AG04449 (cell line): ENCODE data around the gene CARHSP1.

Experiments
- CTCF ChIA-PET: fragments of 350-600 bp; formaldehyde crosslinking; extraction: SDS; loops from one replicate; lab custom pipeline; 2021; ENCODE audit warnings: antibody characterized with exemption; lab: Yijun Ruan, JAX
- POLR2A ChIA-PET: fragments of 400-600, 350-600 bp; formaldehyde crosslinking; extraction: SDS; loops from one replicate; lab custom pipeline; 2020; ENCODE audit warnings: antibody characterized with exemption, inconsistent platforms; lab: Yijun Ruan, JAX
- DNase-seq: peaks from one replicate; pipeline ENCODE4 v3.0.0-alpha.2; 2010; ENCODE audit warnings: low read depth, low spot score
- H3K4me3 ChIP-seq: 2 replicates; pipeline ENCODE4 v1.5.1; 2011; ENCODE audit warnings: low read depth, mild to moderate bottlenecking, control low read depth, low read length
- TF ChIP-seq, protein P1 (sequence below): IDR thresholded peaks from one replicate; pipeline ENCODE4 v1.5.1; 2011; ENCODE audit warnings: mild to moderate bottlenecking, moderate library complexity, low read length, control low read depth, inconsistent platforms; ENCODE audit not compliant: insufficient read depth; ENCODE audit errors: missing control alignments

The CARHSP1 gene

DNA sequence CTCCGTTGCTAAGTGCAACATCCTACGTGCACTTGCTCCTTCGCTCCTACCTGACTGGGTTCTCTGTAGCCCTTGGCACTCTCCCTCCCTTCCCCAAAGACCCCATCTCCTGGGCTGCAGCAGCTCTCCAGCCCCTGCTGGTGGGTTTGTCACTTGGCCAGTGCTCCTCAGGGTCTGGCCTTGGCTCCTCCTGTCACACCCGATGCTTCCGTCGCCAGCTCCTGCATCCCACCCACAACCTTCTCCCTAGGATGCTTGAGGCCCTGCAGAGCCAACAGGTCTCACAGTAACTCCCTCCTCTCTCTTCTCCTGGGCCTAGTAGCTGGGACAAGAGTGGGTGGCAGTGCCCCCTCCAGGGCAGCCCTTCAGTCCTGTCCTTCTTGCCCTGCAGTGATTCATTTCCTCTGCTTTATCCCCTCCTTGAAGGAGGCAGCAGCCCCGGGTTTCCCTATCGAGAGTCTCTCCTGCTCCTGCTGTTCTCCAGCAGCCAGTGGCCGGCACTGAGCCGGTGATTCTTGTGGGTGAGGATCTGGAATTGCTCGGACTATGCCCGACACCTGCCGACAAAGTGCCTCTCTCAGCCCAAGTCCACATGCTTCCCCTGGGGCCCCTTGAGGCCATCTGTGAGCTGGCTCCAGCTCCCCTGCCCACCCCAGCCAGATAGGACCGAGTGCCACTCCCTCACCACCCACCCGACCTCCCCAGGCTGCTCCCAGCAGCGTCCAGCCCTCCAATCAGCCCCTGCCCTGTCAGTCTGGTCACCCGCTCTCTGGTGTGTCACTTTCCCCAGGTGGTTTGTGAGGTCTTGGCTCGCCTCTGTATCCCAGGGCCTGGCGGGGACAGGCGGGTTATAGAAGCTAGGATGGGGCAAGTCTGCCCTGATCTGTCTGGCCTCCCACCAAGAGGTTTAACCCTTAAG lies 17.1 kb upstream of the CARHSP1 start:
- ChIA-PET POLR2A (no interaction called here), CTCF (interaction anchor here (1.1 to 8.9 kb wide), 5 partner anchors 18 to 318 kb away, joined by 3 to 44 read pairs (median 3); no protein-coding TSS in a partner anchor)
- no peak for DNase-seq
- no peak overlapping the region for H3K4me3 ChIP-seq
- TF ChIP-seq, protein P1, sequence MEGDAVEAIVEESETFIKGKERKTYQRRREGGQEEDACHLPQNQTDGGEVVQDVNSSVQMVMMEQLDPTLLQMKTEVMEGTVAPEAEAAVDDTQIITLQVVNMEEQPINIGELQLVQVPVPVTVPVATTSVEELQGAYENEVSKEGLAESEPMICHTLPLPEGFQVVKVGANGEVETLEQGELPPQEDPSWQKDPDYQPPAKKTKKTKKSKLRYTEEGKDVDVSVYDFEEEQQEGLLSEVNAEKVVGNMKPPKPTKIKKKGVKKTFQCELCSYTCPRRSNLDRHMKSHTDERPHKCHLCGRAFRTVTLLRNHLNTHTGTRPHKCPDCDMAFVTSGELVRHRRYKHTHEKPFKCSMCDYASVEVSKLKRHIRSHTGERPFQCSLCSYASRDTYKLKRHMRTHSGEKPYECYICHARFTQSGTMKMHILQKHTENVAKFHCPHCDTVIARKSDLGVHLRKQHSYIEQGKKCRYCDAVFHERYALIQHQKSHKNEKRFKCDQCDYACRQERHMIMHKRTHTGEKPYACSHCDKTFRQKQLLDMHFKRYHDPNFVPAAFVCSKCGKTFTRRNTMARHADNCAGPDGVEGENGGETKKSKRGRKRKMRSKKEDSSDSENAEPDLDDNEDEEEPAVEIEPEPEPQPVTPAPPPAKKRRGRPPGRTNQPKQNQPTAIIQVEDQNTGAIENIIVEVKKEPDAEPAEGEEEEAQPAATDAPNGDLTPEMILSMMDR = peak; percentile 6

DNA sequence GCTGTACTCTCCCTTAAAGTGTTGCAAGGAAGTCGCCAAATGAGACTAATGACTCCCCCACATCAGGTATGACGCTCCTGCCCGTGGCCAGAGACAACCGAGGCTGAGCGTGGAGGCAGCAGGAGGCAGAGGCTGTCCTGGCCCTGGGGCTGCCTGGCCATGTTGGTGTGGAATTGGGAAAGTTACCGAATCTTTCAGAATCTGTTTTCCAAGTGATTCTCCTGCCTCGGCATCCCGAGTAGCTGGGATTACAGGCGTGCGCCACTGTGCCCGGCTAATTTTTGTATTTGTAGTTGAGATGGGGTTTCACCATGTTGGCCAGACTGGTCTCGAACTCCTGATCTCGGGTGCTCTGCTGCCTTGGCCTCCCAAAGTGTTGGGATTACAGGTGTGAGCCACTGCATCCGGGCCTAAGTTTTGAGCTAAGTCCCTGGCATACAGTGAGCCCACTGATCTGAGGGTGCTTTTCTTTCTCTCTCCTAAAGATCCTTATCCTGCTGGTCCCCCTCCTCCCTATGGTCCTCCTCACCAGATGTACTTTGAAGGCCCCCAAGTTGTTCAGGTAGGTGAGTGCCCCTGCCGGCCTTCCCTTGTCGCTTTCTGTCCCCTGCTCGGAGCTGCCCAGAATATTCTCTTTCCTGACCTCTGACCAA lies 14.0 kb upstream of the CARHSP1 start:
- ChIA-PET POLR2A (interaction anchor here (0.6 kb wide), 1 partner anchor 195 kb away, joined by 4 read pairs; no protein-coding TSS in a partner anchor), CTCF (interaction anchor here (1.1 to 8.9 kb wide), 7 partner anchors 9 to 316 kb away, joined by 3 to 132 read pairs (median 6); no protein-coding TSS in a partner anchor)
- no peak overlapping the region for H3K4me3 ChIP-seq
- TF ChIP-seq, protein P1 = no peak
- no peak for DNase-seq

DNA sequence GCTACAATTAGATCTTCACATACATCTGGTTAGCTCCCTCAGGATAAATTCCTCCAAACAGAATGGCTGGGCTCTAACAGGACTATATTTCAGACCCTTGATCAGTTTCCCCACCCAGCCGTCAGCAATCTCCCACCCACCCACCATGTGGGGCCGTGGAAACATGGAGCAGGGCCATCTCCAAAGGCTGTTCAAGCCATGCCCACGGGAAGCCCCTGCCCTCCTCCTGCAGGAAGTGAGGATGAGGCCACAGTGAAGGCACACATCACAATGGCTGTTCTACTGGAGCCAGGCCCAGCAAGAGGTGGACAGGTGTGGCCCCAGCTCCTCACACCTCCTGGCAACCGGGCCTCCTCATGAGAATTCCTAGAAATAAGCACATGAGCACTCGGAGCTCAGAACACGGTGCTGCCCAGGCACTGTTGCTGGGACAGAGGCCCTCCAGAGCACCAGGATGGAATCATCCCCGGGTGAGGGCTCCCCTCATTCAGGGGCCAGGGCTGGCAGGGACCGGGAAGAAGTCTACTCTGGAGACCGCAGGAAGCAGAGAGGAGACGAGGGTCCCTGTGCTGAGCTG lies 13.3 kb upstream of the CARHSP1 start, which contains the start of gene LITAFD:
Gene LITAFD, plus strand, starts transcription at position 311 of the 577 bp plus-strand sequence. CDS start 2,005 bp downstream, outside the sequence.
- no peak within 1 kb of the TSS for H3K4me3 ChIP-seq
- DNase-seq = no peak
- TF ChIP-seq, protein P1 = no peak
- ChIA-PET POLR2A (no interaction called here), CTCF (interaction anchor here (1.1 to 8.9 kb wide), 12 partner anchors 9 to 315 kb away, joined by 3 to 132 read pairs (median 24); partner anchors contain the start of gene CARHSP1)

DNA sequence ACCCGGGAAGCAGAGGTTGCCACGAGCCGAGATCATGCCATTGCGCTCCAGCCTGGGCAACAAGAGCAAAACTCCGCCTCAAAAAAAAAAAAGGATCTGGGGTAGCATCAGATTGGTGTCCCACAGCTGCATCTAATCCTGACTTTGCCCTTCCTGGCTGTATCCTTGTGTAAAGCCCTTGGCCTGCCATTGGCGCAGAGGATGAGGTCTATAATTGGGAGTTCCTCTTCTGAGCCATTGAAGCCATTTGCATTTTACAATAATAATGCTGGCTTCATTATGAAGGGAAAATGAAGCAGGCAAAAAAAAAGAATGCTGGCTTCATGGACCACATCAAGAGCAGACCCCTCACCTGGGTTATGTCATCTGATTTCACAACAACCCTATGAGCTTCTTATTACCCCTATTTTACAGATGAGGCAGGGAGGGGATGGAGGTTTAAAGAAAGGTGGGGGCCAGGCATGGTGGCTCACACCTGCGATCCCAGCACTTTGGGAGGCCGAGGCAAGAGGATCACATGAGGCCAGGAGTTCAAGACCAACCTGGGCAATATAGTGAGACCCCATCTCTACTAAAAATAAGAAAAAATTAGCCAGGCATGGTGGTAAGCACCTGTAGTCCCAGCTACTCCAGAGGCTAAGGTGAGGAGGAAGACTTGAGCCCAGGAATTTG lies 12.2 kb upstream of the CARHSP1 start:
- CTCF ChIA-PET = interaction anchor here (0.6 to 8.9 kb wide), 39 partner anchors 8 to 312 kb away, joined by 3 to 132 read pairs (median 7); partner anchors contain the start of genes CARHSP1, PMM2 and TMEM186
- no peak for DNase-seq
- H3K4me3 ChIP-seq = no peak overlapping the region
- POLR2A ChIA-PET = interaction anchor here (0.6 kb wide), 1 partner anchor 556 kb away, joined by 3 read pairs; no protein-coding TSS in a partner anchor
- TF ChIP-seq, protein P1 = no peak

DNA sequence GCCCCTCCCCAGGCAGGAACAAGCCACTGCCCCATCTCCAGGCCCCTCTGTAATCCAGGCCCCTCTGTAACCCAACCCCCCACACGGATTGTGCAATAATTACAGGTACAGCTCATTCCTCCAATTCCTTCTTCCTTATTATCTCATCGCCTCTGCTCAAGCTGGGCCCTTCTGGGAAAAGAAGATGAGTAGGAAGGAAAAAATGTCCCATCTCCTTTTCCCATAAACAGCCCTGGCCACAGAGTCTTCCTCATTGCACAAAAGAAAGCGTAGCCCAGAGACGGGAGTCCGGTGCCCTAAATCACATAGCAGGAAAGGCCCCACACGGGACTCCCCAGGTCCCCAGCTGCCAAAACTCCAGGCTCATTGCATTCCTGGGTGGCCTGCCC lies 9.7 kb upstream of the CARHSP1 start:
- TF ChIP-seq, protein P1 = no peak
- no peak overlapping the region for H3K4me3 ChIP-seq
- POLR2A ChIA-PET = interaction anchor here (0.7 to 1.2 kb wide), 3 partner anchors 10 to 28 kb away, joined by 5 to 6 read pairs (median 5); partner anchors contain the start of gene CARHSP1
- DNase-seq = peak; percentile 51
- CTCF ChIA-PET = interaction anchor here (1.0 to 8.9 kb wide), 14 partner anchors 8 to 310 kb away, joined by 3 to 132 read pairs (median 26); partner anchors contain the start of gene CARHSP1
